ENCODE results near the gene CDHR2. TPM values are rescaled to one million over a fixed set of nuclear protein-coding genes. Genes with fewer than 3 reads are reported as not detected.

Gene CDHR2
- total RNA-seq, 1 donor from 2014 or later = 0.43 TPM

DNA sequence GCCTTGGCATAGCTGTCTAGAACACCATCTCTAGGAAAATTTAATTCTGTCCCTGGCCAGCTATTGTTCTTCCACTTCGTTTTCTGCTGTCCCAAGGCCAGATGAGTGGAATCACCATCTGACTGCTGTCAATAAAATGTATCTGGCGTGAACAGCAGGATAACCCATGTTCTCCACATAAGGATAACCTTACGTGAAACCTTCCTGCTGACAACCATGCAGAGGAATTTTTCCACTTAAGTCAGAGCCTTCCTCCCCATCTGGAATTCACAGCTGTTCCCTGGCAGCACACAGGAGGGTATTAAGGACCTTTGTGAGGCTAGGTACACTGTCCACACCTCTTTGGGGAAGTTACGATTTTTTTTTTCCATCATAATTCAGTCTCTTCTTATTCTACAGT, 40.5 kb upstream of the CDHR2 start:
- no peak for DNase-seq (ENCODE audit: extremely low spot score, unreplicated experiment)
- no peak overlapping the region for H3K27ac Mint-ChIP-seq (ENCODE audit: unreplicated experiment)

GRCh38 chr5:176513788-176514187, 35.4 kb upstream of the CDHR2 start:
- Mint-ChIP-seq H3K27me3 (ENCODE audit: unreplicated experiment) (no peaks in the 10 kb centered on the region), H3K4me3 (ENCODE audit: unreplicated experiment) (no peak overlapping the region), H3K36me3 (ENCODE audit: unreplicated experiment) (peaks cover 14% of the 10 kb centered on the region), H3K9me3 (ENCODE audit: unreplicated experiment) (no peaks in the 10 kb centered on the region), H3K27ac (ENCODE audit: unreplicated experiment) (no peak overlapping the region), H3K4me1 (ENCODE audit: unreplicated experiment) (no peaks in the 10 kb centered on the region)
- no peak for TF ChIP-seq CTCF (IDR thresholded peaks at IDR 0.05)
- no peak for DNase-seq (ENCODE audit: extremely low spot score, unreplicated experiment)

More for the DNA sequence above, 40.5 kb upstream of the CDHR2 start:
- Mint-ChIP-seq H3K27me3 (ENCODE audit: unreplicated experiment) (no peaks in the 10 kb centered on the region), H3K9me3 (ENCODE audit: unreplicated experiment) (no peaks in the 10 kb centered on the region), H3K36me3 (ENCODE audit: unreplicated experiment) (peaks cover 44% of the 10 kb centered on the region), H3K4me3 (ENCODE audit: unreplicated experiment) (no peak overlapping the region), H3K4me1 (ENCODE audit: unreplicated experiment) (no peaks in the 10 kb centered on the region)
- TF ChIP-seq CTCF (IDR thresholded peaks at IDR 0.05) = no peak

DNA sequence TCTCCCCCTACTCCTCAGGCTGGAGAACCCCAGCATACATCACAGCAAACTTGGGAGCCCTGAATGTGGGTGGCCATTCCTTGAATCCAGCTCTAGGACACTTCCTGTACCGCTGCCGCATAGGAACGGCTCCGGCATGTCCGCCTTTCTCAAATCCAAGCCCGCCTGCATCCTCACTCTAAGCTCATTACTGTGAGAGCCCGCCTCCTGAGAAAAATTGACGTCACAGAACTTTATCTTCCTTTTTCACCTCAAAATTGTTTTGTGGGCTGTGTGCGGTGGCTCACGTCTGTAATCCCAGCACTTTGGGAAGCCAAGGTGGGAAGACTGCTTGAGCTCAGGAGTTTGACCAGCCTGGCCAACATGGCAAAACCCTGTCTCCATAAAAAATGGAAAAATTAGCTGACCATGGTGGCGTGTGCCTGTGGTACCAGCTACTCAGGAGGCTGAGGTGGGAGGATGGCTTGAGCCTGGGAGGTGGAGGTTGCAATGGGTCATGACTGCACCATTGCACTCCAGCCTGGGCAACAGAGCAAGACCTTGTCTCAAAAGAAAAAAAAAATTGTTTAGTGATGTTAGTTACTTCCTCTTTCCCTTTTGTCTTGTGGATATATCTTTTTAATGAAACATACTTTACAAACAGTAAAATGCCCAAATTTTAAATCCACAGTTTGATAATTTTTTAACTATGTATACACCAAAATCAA, 34.7 kb upstream of the CDHR2 start:
- Mint-ChIP-seq H3K4me3 (ENCODE audit: unreplicated experiment) (no peak overlapping the region), H3K27ac (ENCODE audit: unreplicated experiment) (no peak overlapping the region), H3K9me3 (ENCODE audit: unreplicated experiment) (no peaks in the 10 kb centered on the region), H3K4me1 (ENCODE audit: unreplicated experiment) (no peaks in the 10 kb centered on the region), H3K36me3 (ENCODE audit: unreplicated experiment) (peaks cover 8% of the 10 kb centered on the region), H3K27me3 (ENCODE audit: unreplicated experiment) (no peaks in the 10 kb centered on the region)
- no peak for DNase-seq (ENCODE audit: extremely low spot score, unreplicated experiment)
- no peak for TF ChIP-seq CTCF (IDR thresholded peaks at IDR 0.05)

- no peak for DNase-seq (ENCODE audit: extremely low spot score, unreplicated experiment)
- no peaks in the 10 kb centered on the region for H3K27me3 Mint-ChIP-seq (ENCODE audit: unreplicated experiment)
- no peaks in the 10 kb centered on the region for H3K9me3 Mint-ChIP-seq (ENCODE audit: unreplicated experiment)
- no peaks in the 10 kb centered on the region for H3K36me3 Mint-ChIP-seq (ENCODE audit: unreplicated experiment)
- H3K4me1 Mint-ChIP-seq (ENCODE audit: unreplicated experiment) = no peaks in the 10 kb centered on the region
- no peak for TF ChIP-seq CTCF (IDR thresholded peaks at IDR 0.05)
- no peak overlapping the region for H3K4me3 Mint-ChIP-seq (ENCODE audit: unreplicated experiment)
- H3K27ac Mint-ChIP-seq (ENCODE audit: unreplicated experiment) = no peak overlapping the region
Measured at GRCh38 chr5:176515396-176515795, 33.7 kb upstream of the CDHR2 start.

GRCh38 chr5:176517053-176517661, 32.0 kb upstream of the CDHR2 start:
- no peaks in the 10 kb centered on the region for H3K9me3 Mint-ChIP-seq (ENCODE audit: unreplicated experiment)
- no peak for TF ChIP-seq CTCF (IDR thresholded peaks at IDR 0.05)
- DNase-seq (ENCODE audit: extremely low spot score, unreplicated experiment) = no peak
- no peak overlapping the region for H3K4me3 Mint-ChIP-seq (ENCODE audit: unreplicated experiment)
- no peaks in the 10 kb centered on the region for H3K27me3 Mint-ChIP-seq (ENCODE audit: unreplicated experiment)
- H3K4me1 Mint-ChIP-seq (ENCODE audit: unreplicated experiment) = no peaks in the 10 kb centered on the region
- no peaks in the 10 kb centered on the region for H3K36me3 Mint-ChIP-seq (ENCODE audit: unreplicated experiment)
- no peak overlapping the region for H3K27ac Mint-ChIP-seq (ENCODE audit: unreplicated experiment)
